Activated CD8-positive, alpha-beta T cell treated with anti-CD3 and anti-CD28 coated beads for 36 hours (primary cell): ENCODE measurements around the gene GDPGP1. TPM values are rescaled to one million over a fixed set of nuclear protein-coding genes. Genes with fewer than 3 reads are reported as not detected.

Experiments used
- ATAC-seq: fragments of 200-7000 bp; cut with Tn5 transposase; one replicate; pipeline ENCODE4 v1.10.0; 2021; ENCODE audit warnings: mild to moderate bottlenecking, moderate library complexity
- CTCF ChIA-PET: fragments of 350-600 bp; sonication (Branson Sonifier 250); formaldehyde crosslinking; loops from one replicate; lab custom pipeline; 2021; ENCODE audit warnings: antibody characterized with exemption; lab: Charles Lee
- POLR2A ChIA-PET: fragments of 350-600 bp; sonication (Branson Sonifier 250); formaldehyde crosslinking; loops from one replicate; lab custom pipeline; 2021; ENCODE audit warnings: antibody characterized with exemption; lab: Charles Lee
- DNase-seq: peaks from one replicate; pipeline ENCODE4 v3.0.0-alpha.2; 2020
- H3K27ac Mint-ChIP-seq: one replicate; pipeline ENCODE4 v1.8.0; 2021; ENCODE audit warnings: mild to moderate bottlenecking, mixed read lengths
- H3K27me3 Mint-ChIP-seq: one replicate; pipeline ENCODE4 v1.8.0; 2021; ENCODE audit warnings: mixed read lengths
- H3K36me3 Mint-ChIP-seq: one replicate; pipeline ENCODE4 v1.8.0; 2021; ENCODE audit warnings: low read depth, mixed read lengths
- H3K4me1 Mint-ChIP-seq: one replicate; pipeline ENCODE4 v1.8.0; 2021; ENCODE audit warnings: low read depth, mixed read lengths
- H3K4me3 Mint-ChIP-seq: one replicate; pipeline ENCODE4 v1.8.0; 2021; ENCODE audit warnings: mild to moderate bottlenecking, moderate library complexity, mixed read lengths
- H3K9me3 Mint-ChIP-seq: one replicate; pipeline ENCODE4 v1.8.0; 2021; ENCODE audit warnings: mixed read lengths
- CTCF ChIP-seq: fragments of 200-600 bp; IDR thresholded peaks from one replicate; pipeline ENCODE4 v1.8.0; 2022; ENCODE audit warnings: antibody characterized with exemption, mild to moderate bottlenecking
- intact Hi-C: fragments of 100-400 bp; cut with micrococcal nuclease; formaldehyde crosslinking; loops from one replicate; pipeline ENCODE4 v1.10.0; 2022
- total RNA-seq, 2 experiments: library from RNA; stranded (reverse); gene quantifications; one replicate each; pipeline ENCODE4 v1.2.3, GENCODE V29; 2021

Gene GDPGP1
- total RNA-seq, 2 experiments from 2014 or later, result 5.2 to 6.4 TPM

GRCh38 chr15:90231028-90232017 lies 2.7 kb upstream of the GDPGP1 start:
- Mint-ChIP-seq H3K27me3 (no peaks in the 10 kb centered on the region), H3K4me3 (peak overlapping the region; percentile 99), H3K9me3 (no peaks in the 10 kb centered on the region), H3K4me1 (peaks cover 45% of the 10 kb centered on the region), H3K27ac (peak overlapping the region; percentile 94), H3K36me3 (peaks cover 38% of the 10 kb centered on the region)
- POLR2A ChIA-PET, result interaction anchor here (0.6 to 3.3 kb wide), 10 partner anchors 9 to 167 kb away, joined by 3 to 13 read pairs (median 4); partner anchors contain the start of genes NGRN and TTLL13
- DNase-seq, result peak; percentile 84
- intact Hi-C loops, result loop anchor here (5.0 kb wide), 1 partner anchor 36 kb away; the partner anchor contains the start of gene NGRN
- ATAC-seq, result peak; percentile 62
- CTCF ChIA-PET, result interaction anchor here (1.0 to 4.5 kb wide), 9 partner anchors 10 to 700 kb away, joined by 3 to 24 read pairs (median 4); partner anchors contain the start of gene TTLL13
- no peak for TF ChIP-seq CTCF

- peaks cover 39% of the 10 kb centered on the region for H3K36me3 Mint-ChIP-seq
- TF ChIP-seq CTCF, result no peak
- ATAC-seq (no peak), DNase-seq (peak; percentile 44)
- ChIA-PET CTCF (interaction anchor here (1.0 to 4.5 kb wide), 6 partner anchors 11 to 699 kb away, joined by 3 to 24 read pairs (median 5); no protein-coding TSS in a partner anchor), POLR2A (interaction anchor here (0.6 to 3.3 kb wide), 8 partner anchors 17 to 338 kb away, joined by 3 to 13 read pairs (median 4); partner anchors contain the start of genes AP3S2 and TTLL13)
- H3K27me3 Mint-ChIP-seq, result no peaks in the 10 kb centered on the region
- no peaks in the 10 kb centered on the region for H3K9me3 Mint-ChIP-seq
- H3K4me3 Mint-ChIP-seq, result peak overlapping the region; percentile 99
- peaks cover 45% of the 10 kb centered on the region for H3K4me1 Mint-ChIP-seq
- H3K27ac Mint-ChIP-seq, result peak overlapping the region; percentile 94
- intact Hi-C loops, result loop anchor here (5.0 kb wide), 1 partner anchor 35 kb away; the partner anchor contains the start of gene NGRN
Observed at GRCh38 chr15:90232196-90232595, 1.8 kb upstream of the GDPGP1 start.

- DNase-seq (peak; percentile 17), ATAC-seq (no peak)
- CTCF ChIA-PET, result interaction anchor here (0.6 to 4.5 kb wide), 9 partner anchors 11 to 697 kb away, joined by 3 to 24 read pairs (median 5); no protein-coding TSS in a partner anchor
- H3K4me1 Mint-ChIP-seq, result peaks cover 45% of the 10 kb centered on the region
- H3K27me3 Mint-ChIP-seq, result no peaks in the 10 kb centered on the region
- POLR2A ChIA-PET, result interaction anchor here (0.7 to 3.3 kb wide), 9 partner anchors 16 to 339 kb away, joined by 3 to 13 read pairs (median 6); partner anchors contain the start of genes AP3S2, IDH2 and TTLL13
- H3K4me3 Mint-ChIP-seq, result peak overlapping the region; percentile 99
- H3K9me3 Mint-ChIP-seq, result no peaks in the 10 kb centered on the region
- peak overlapping the region; percentile 94 for H3K27ac Mint-ChIP-seq
- no peak for TF ChIP-seq CTCF
- intact Hi-C loops, result loop anchor here (5.0 kb wide), 1 partner anchor 34 kb away; the partner anchor contains the start of gene NGRN
- H3K36me3 Mint-ChIP-seq, result peaks cover 39% of the 10 kb centered on the region
Observed at GRCh38 chr15:90232941-90233386, 1.0 kb upstream of the GDPGP1 start.

- H3K36me3 Mint-ChIP-seq, result peaks cover 44% of the 10 kb centered on the region
- no peaks in the 10 kb centered on the region for H3K9me3 Mint-ChIP-seq
- POLR2A ChIA-PET, result interaction anchor here (0.6 to 3.3 kb wide), 13 partner anchors 9 to 340 kb away, joined by 3 to 13 read pairs (median 3); partner anchors contain the start of genes AP3S2, IDH2, SEMA4B and TTLL13
- H3K27me3 Mint-ChIP-seq, result no peaks in the 10 kb centered on the region
- CTCF ChIA-PET, result interaction anchor here (0.6 to 4.5 kb wide), 11 partner anchors 12 to 697 kb away, joined by 3 to 24 read pairs (median 4); no protein-coding TSS in a partner anchor
- H3K4me1 Mint-ChIP-seq, result peaks cover 45% of the 10 kb centered on the region
- H3K4me3 Mint-ChIP-seq, result peak within 1 kb of the TSS; percentile 99
- intact Hi-C loops, result loop anchor here (5.0 kb wide), 1 partner anchor 34 kb away; the partner anchor contains the start of gene NGRN
- TF ChIP-seq CTCF, result no peak
- peak within 1 kb of the TSS; percentile 94 for H3K27ac Mint-ChIP-seq
- DNase-seq (peak; percentile 97), ATAC-seq (peak; percentile 87)
Observed at GRCh38 chr15:90233387-90234095, 468 bp upstream of the GDPGP1 start, which contains the start of gene CIB1. Gene CIB1, minus strand, starts transcription at chr15:90233941. Its CDS starts 56 bp downstream, at chr15:90233885.
